GM12891 (cell line): ENCODE measurements around the gene SPNS2.

Experiments
- DNase-seq: peaks from one replicate; pipeline ENCODE4 v3.0.0; 2011; ENCODE audit warnings: low spot score; ENCODE audit not compliant: insufficient read length
- FAIRE-seq: peaks from 2 replicates; lab custom pipeline; 2011; peaks lifted over from hg19 to GRCh38; lab: Jason Lieb, UNC
- PAX5 ChIP-seq: IDR thresholded peaks from 2 replicates; pipeline ENCODE4 v1.6.1; 2011; ENCODE audit warnings: low read length, moderate library complexity, mild to moderate bottlenecking; ENCODE audit not compliant: insufficient read depth, severe bottlenecking
- POLR2A ChIP-seq: IDR thresholded peaks from 2 replicates; pipeline ENCODE4 v1.6.1; 2011; ENCODE audit warnings: low read depth, low read length, control low read depth
- POLR2AphosphoS5 ChIP-seq: IDR thresholded peaks from 2 replicates; pipeline ENCODE4 v1.6.1; 2011; ENCODE audit warnings: low read depth, low read length, control low read depth
- POU2F2 ChIP-seq: IDR thresholded peaks from 2 replicates; pipeline ENCODE4 v1.6.1; 2011; ENCODE audit warnings: low read depth, mild to moderate bottlenecking, control low read depth, low read length, moderate library complexity
- SPI1 ChIP-seq: IDR thresholded peaks from 2 replicates; pipeline ENCODE4 v1.6.1; 2011; ENCODE audit warnings: low read depth, low read length, control low read depth
- TAF1 ChIP-seq: IDR thresholded peaks from 2 replicates; pipeline ENCODE4 v1.6.1; 2011; ENCODE audit warnings: low read depth, low read length, control low read depth

SPNS2 gene

GRCh38 chr17:4536259-4536741 lies 37.6 kb downstream of the SPNS2 start:
- DNase-seq (no peak), FAIRE-seq (no peak)
- TF ChIP-seq POLR2AphosphoS5 (peak; percentile 55), POU2F2 (no peak), TAF1 (no peak)

- no peak for FAIRE-seq
- DNase-seq = no peak
These were observed 38.2 kb downstream of the SPNS2 start for GRCh38 chr17:4536742-4537411.

DNA sequence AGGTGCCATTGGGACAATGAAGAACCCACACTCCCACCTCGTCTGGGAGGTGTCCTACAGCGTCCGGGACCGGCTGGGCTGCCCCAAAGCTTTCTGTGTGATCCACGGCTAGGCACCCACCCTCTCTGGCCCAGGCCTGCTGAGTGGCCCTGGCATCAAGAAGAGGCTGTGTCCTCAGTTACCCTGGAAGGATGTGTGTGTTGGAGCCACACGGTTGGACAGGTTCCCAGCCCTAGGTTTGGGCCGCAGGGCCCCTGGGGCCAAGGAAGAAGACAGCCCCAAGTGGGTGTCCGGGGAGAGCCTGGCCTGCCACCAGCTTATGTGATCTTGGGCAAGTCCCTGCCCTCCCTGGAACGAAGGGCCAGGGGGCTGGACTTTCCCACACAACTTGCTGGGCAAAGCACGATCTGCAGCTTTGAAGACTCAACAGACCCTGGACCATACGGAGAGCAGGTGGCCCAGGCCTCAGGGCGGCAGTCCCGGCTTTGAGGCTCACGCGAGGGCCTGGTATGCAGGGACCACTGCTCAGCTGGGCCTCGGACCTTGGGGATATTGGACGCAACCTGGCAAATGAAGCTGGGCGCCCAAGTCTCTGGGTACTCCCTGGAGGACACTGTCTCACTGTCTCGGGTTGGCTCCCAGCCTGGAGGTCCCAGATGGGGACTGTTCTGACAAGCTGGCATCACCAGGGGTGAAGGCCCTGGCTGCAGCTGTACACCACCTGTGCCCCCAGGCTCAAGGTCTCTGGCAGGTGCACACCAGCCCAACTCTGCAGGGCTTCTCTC lies 39.0 kb downstream of the SPNS2 start:
- no peak for FAIRE-seq
- no peak for DNase-seq
- TF ChIP-seq PAX5 (no peak), POU2F2 (no peak), POLR2A (no peak), SPI1 (no peak), POLR2AphosphoS5 (no peak), TAF1 (no peak)

More at GRCh38 chr17:4536742-4537411, 38.2 kb downstream of the SPNS2 start:
- TF ChIP-seq PAX5 = no peak
- TF ChIP-seq POLR2AphosphoS5 = no peak
- no peak for TF ChIP-seq SPI1
- TF ChIP-seq TAF1 = no peak
- no peak for TF ChIP-seq POU2F2
- TF ChIP-seq POLR2A = no peak

DNA sequence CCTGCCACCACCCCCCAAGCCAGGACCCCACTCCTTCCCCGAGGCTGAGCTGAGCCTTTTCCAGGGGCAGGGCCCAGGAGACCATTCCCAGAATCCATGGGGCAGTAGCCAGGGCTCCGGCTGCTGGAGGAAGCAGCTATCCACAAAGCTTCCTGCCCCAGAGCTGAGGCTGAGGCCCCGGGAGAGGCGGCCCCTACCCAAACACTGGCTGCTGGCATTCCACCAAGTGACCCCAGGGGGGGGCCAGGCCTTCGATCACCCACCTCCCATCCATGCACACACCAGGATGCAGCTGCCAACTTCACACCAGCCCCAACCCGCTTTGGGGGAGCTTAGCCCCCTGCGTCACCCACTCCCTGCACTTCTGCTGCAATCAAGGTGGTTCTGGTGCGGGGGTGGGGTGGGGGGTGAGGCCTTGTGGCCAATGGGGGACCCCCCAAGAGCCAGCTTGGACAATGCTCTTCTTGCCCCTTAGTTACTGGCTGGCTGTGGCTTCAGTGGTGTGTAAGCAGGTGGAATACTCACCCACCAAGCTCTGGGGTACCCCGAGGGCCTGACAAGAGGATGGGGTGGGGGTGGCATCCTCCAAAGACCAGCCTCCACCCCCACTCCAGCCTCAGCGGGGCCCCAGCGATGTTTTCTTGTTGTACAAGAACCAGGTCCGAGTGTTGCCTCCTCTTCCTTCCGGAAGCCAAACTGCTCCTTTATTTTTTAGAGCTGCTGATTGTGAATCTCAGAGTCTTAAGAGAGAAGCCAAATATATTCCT lies 39.7 kb downstream of the SPNS2 start:
- TF ChIP-seq TAF1 (no peak), POU2F2 (no peak), SPI1 (no peak), POLR2A (no peak), POLR2AphosphoS5 (no peak), PAX5 (no peak)
- DNase-seq (no peak), FAIRE-seq (no peak)

GRCh38 chr17:4539025-4539424 lies 40.3 kb downstream of the SPNS2 start:
- no peak for FAIRE-seq
- no peak for DNase-seq
- TF ChIP-seq SPI1 (no peak), TAF1 (no peak), POLR2A (no peak), PAX5 (no peak), POLR2AphosphoS5 (no peak), POU2F2 (no peak)

DNA sequence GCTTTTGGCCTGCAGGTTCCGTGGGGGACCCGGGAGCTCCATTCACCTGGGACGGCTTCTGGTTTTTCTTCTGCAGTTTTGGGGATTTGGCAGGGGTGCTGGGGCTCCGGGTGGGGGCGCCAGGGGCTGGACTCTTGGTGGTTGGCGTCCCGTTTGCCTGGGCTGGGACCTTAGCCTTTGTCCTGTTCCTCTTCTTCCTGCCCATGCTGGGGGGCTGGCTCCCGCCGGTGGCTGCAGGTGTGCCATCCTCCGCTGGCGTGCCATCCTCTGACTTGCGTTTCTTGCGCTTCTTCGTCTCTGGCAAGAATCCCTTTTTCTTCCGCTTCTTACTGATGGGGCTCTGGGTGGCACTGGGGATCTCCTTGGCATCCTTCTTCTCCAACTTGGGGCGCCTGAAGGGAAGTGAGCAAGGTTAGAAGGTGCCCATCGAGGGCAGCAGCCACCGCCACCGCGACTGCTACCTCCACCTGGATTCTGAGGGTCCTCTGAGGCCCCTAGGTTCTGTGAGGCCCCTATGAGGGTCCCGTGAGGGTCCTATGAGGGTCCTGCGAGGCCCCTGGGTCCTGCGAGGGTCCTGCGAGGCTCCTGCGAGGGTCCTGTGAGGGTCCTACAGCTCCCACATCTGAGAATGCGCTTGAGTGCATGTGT lies 41.0 kb downstream of the SPNS2 start:
- no peak for TF ChIP-seq POLR2AphosphoS5
- no peak for TF ChIP-seq SPI1
- TF ChIP-seq POLR2A = no peak
- DNase-seq (no peak), FAIRE-seq (no peak)

- TF ChIP-seq PAX5 = no peak
- no peak for TF ChIP-seq TAF1
- TF ChIP-seq POU2F2 = no peak
- no peak for FAIRE-seq
- DNase-seq = no peak
These were observed 41.6 kb downstream of the SPNS2 start for GRCh38 chr17:4540224-4540651.

- TF ChIP-seq SPI1 (no peak), POLR2A (no peak), TAF1 (no peak), POLR2AphosphoS5 (no peak), PAX5 (no peak), POU2F2 (no peak)
- FAIRE-seq (no peak), DNase-seq (no peak)
These were observed 42.1 kb downstream of the SPNS2 start for GRCh38 chr17:4540687-4541327.

DNA sequence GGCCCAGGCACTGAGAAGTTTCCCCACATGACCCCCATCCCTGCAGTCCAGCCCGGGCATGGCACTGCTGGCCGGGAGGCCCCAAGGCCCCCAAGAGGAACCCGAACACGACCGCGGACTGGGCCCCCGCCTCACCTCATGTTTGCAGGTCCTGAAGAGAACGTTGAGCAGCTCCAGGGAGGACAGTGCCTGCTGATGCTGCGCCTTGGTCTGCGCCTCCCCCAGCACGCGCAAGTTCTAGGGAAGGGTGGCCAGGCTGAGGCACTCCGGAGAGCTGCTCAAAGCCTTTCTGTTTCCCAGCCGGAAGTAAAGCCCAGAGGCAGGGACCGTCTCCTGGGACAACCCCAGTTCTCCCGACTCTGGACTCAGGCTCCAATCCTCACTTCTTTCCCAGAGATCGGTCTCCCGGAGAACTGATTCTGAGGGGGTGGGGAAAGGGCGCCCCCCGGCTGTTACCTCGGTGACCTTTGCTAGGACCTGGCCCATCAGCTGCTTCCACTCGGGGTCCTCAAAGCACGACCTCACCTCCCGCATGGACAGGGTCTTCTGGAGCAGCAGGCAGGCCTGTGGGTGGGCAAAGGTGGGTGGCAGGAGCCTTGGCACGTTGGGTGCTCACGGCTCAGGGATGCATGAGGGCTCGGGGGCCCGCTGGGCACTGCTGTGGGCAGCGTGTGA lies 42.8 kb downstream of the SPNS2 start:
- DNase-seq = no peak
- TF ChIP-seq POLR2A (no peak), POLR2AphosphoS5 (no peak), POU2F2 (no peak), TAF1 (no peak), PAX5 (no peak), SPI1 (no peak)
- no peak for FAIRE-seq
